GM18498 (cell line): ENCODE measurements around the gene MARCO.
"Not testable (repeated sequence)": the region's sequence is repeated elsewhere in the genome, so short reads cannot be mapped to it uniquely, and the experiment has no call there.

Source experiments
- ATAC-seq: cut with Tn5 transposase; IDR thresholded peaks from one replicate; pipeline ENCODE4 v1.9.1; 2021; ENCODE audit warnings: mild to moderate bottlenecking, moderate library complexity; ENCODE audit not compliant: unreplicated experiment

The MARCO gene

DNA sequence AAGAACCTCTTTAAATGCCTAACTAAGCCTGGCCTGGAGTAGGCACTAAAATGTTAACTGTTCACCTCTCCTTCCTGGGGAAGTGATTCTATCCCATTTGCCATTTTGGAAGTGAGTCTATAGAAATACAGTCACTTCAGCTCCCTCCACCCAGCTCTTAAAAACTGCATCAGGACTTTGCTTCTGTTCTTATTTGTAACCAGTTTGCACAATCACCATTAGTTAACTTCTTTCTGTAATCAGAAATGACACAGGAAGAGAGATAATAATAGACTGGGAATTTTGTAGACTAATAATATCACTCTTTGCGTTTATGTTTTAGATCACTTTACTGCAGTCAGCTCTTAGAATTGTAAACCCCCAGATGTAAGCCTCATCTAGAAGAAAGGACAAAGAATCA, 16.0 kb upstream of the MARCO start:
- ATAC-seq, result no peak

DNA sequence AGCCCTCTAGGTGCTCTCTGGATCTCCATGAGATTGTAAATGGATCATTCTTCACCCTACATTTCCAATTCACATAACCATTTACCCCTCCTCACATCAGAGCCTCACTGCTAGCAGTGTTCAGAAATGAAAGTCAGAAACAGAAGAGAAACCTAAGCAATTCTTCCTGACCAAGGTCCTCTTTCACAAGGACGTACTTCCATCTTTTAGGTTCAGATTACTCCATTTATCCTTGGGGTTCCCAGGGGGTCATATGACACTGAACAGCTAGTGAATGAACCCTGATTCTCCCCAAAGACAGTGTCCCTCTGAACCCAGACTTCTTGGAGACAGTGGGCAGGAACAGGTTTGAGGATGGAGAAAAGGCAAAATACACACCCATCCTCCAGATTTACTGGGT, 12.9 kb upstream of the MARCO start:
- no peak for ATAC-seq

DNA sequence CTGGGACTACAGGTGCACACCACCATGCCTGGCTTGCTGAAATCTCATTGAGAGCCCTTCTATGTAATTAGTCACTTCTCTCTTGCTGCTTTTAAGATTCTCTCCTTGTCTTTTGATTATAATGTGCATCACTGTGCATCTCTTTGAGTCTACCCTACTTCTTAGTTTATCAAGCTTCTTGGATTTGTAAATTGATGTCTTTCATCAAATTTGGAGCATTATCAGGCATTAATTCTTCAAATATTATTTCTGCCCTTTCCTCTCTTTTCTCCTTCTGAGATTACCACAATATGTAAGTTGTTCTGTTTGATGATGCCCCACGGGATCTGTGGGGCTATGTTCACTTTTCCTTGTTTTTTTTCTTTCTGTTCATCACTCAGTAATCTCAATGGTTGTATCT, 9.0 kb upstream of the MARCO start:
- ATAC-seq, result no peak

DNA sequence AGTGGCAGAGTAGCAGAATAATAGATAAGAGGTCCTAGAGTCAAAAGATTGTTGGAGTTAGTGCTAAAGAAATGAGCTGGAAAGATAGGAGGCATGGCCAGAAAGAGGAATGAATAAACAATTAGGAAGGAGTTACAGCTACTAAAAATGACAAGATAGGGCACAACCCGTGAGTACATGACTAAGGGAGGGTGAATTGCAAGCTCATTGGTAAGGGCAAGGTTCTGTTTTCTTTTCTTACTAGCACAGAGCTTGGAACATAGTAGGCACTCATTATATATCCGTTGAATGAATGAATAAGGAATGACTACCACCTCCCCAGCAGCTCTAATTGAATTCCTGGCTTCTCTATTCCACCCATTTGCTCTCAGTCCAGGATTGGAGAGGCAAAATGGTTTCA, 5.7 kb upstream of the MARCO start:
- no peak for ATAC-seq

DNA sequence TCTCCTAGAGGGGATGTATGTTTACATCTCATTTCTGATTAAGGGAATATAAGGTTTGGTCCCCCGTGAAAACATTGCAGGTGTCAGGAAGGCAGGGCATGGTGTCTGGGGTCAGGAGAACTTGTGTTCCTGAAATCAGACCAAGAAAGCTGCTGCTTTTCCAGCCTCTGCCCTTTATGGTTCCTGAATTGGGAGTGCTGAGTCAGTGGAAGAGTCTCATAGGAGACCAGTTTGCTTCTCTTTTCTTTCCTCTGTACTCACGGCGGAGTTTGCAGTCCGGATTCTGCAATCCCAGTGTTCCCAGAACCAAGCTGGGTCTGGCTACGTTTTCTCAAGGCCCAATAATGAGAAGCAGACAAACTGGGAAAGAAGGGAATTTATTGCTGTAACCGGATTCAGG, 5.1 kb upstream of the MARCO start:
- no peak for ATAC-seq

DNA sequence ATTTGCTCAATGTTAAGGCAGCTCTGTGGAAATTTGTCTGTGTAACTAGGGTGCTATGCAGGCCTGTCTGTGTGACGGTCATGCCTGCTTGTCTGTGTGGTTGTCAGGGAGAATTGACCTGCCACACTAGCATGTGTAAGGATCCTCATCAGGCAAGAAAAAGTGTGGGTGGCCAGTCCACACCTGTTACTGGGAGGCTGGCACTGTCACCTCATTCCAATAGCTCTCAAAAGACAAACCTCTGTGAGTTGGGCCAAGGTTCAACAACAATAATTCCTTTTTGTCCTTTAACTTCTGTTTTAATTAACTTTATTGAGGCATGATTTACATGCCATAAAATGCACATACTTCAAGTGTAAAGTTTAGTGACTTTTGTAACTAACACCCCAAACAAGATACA, 4.2 kb upstream of the MARCO start:
- no peak for ATAC-seq

DNA sequence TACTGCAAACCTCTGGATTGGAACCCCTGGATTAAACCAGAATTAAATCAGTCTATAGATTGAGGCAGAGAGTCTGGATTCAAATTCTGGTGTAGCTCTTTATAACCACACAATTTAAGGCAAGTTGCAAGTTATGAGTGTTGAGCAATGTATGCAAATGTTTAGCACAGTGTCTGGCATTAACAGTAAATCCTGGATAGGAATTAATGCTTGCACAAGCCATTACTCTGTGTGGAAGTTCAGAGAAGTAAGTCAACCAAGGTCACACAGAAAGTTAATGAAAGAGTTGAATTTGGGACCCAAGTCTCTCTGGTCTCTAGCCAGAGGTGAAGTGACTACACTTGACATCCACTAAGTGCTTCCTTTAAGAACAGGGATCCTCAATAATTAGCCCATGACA, 2.0 kb upstream of the MARCO start:
- no peak for ATAC-seq

DNA sequence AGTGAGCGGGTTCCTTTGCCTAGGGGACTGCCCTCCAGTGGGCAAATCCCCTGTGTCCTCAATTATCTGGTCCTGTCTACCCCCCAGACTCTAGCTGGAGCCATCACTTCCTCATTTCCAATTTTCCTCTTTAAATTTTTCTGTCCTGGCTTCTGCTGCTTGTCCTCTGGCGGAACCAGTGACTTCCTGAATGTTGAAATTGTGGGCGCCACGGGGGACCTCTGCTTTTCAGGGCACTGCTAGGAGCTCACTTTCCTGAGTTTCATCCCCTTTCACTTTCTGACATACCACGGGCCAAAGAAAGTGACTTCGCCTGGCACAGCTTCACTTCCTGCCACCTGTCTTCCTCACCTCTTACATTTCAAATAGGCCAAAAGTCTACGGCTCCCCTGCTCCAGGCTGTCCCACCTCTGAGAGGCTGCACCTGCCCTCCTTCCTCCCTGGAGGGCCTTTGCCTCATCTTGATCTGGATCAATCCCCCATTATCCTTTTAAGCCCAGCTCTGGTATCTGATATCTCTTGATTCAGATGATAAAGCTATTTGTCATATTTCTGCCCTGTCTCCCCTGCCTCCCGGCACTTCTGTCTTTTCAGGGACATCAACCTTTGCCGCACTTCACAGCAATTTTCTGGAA, 1.4 kb upstream of the MARCO start:
- ATAC-seq, result no peak

DNA sequence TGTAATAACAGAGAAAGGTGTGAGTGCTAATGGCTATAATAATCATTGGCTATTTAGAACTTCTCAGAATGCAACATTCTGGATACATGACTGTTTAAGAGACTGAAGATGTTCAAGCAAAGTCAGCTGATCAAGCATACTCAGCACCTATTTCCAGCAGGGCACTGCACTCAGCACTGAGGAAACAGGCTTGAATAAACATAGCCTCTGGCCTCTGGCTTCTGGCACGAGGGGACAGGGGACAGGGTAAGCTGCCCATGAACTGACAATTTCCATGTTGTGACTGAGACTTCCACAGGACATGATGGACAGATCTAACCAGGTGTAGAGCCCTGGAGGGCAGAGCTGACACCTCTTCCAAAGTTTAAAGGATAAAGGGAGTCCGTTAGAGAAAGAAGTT, 1.3 kb downstream of the MARCO start:
- ATAC-seq, result no peak

DNA sequence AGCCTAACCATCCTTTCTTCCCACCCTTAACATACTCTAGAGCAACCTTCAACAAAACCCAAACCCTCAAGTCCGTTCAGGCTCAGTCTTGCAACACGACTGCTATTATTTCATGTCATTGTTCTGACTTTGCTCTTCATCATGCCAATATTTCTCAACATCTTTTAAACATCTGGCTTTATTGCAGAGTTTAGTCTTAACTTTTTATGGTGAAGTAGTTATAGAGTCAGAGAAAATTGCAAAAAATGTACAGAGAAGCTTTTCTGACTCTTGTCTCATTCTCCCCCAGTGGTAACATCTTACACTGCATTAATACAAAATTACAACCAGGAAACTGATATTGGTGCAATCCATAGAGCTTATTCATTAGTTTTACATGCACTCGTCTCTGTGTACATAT, 3.9 kb downstream of the MARCO start:
- ATAC-seq, result no peak

DNA sequence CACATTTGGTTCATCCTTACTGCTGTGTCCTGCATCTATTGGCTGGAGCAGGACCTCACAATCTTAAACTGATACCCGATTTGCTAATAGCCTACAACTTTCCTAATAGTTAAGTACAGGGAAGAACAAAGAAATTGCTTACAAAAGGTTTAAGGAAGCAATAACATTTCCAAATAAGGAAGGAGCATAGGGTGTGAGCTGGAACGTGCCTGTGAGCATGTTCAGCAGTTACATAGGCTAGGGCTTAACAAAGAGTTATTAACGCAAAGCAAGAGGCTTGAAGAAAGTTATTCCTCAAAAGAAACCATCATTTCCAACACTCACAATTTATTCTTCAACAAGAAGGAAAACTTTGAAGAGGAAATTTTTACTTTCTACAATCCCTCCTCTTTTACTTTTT, 6.3 kb downstream of the MARCO start:
- not testable (repeated sequence) for ATAC-seq

DNA sequence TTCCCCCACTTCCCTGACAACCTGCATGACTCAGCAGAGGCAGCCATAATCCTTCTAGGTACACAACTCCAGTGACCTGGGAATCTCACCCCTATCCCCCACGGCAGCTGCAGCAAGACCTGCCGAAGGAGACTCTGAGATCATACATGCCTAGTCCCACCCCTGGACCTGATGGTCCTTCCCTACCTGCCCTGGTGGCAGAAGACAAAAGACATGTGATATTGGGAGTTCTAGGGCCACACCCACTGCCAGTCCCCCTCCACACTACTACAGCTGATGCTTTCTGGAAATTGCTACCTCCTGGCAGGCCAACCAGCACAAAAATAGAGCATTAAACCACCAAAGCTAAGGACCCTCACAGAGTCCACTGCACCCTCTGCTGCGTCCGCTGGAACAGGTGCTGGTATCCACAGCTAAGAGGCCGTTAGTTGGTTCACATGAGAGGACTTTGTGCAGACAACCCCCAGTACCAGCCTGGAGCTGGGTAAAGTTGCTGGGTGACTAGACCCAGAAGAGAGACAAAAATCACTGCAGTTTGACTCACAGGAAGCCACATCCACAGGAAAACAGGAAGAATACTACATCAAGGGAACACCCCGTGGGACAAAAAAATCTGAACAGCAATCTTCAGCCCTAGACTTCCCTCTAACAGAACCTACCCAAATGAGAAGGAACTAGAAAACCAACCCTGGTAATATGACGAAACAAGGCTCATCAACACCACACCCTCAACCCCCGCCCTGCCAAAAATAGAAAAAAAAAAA, 12.5 kb downstream of the MARCO start:
- ATAC-seq, result no peak

DNA sequence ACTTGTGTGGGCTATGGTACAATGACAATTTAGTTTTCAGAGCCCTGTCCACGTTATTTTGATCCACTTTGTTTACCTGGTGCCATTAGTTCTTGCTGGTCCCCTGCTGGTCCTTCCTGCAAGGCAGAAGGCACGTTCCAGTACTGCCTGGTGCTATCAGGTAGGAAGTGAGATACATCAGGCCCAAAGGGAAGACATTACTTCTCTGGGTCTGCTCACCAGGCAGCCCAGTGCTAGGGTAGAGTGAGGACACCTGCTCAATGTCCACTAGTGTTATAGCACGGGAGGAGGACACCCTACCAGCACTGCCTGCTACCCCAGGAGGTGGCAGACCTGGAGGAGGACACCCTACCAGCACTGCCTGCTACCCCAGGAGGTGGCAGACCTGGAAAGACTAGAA, 23.7 kb downstream of the MARCO start:
- ATAC-seq, result no peak

DNA sequence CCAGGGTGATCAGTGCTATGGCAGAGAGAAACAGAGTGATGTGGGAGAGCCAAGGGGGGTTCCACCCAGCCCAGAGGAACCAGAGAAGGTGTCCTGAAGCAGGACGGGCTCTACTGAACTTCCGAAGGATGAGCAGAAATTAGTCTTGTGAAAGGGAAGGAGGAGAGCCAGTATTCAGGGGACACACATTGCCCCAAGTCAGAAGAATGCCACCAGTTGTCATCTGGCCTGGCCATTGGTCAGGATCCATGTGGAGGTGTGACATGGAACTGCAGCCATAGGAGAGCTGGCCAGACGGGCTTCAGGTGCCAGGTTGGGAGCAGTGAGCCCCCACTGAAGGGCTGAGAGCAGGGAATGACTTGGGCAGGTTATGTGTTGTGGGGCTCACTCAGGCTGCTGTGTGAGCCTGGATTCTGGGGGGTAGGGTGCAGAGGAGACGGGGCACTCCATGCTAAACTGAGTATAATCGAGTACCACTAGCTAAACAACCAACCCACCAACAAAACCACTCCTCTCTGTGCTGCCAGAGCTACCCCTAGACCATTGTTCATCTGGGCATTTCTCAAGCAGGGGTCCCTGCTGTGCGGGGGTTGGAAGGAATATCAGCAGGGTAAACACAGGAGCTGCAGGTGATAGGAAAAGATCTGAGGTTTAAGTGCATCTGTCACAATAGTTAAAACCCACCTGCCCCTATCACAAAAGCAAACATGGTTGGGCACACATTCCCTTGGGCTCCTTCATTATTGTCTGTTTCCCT, 25.3 kb downstream of the MARCO start:
- ATAC-seq, result no peak

DNA sequence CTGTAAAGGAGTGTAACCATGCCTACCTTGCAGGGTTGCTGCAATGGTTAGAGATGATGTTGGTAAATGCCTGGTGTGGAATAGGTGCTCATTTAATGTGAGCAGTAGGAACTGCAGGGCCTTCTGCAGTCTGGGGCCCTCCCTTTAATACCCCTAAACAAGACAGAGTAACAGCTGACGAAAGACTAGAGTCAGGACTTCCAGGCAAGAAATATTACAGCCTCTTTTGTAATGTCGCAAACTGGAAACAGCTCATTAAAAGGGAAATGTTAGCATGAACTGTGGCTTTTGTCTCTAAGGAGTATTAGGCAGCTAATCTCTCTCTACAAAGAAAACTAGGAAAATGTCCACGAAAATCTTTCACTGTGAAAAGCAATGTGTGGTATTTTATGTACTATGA, 26.0 kb downstream of the MARCO start:
- no peak for ATAC-seq

DNA sequence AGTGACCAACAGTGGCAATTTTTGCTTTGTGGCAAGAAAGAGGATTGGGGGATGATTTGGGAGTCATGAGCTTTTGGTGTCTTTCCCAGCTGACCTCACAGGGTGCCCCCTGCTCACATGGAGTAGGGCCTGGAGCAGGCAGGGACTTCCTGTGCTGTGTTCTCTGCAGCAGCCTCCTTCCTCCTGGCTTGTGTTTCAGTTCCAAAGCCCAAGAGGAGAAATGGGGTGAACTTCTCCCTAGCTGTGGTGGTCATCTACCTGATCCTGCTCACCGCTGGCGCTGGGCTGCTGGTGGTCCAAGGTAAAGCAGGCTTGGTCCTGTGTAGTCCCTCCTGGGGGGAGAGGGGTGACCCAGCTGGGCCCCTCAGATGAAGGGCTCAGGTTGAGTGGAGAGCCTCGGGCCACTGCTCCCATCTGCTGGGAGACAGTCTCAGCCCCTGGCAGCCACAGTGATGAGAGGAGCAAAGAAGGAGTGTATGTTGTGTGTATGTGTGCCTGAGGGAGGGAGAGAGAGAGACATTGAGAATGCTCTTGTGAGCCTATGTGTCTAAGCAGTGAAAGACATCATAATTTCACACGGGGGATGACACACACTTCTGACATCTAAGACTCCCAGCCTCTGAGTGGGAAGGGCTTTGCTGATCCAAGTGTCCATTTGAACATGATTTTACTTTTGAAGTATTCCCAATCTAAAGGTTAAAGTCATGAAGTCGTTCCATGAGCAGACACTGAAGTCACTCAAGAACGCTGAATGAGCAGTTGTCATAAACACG, 27.2 kb downstream of the MARCO start:
- ATAC-seq, result no peak

DNA sequence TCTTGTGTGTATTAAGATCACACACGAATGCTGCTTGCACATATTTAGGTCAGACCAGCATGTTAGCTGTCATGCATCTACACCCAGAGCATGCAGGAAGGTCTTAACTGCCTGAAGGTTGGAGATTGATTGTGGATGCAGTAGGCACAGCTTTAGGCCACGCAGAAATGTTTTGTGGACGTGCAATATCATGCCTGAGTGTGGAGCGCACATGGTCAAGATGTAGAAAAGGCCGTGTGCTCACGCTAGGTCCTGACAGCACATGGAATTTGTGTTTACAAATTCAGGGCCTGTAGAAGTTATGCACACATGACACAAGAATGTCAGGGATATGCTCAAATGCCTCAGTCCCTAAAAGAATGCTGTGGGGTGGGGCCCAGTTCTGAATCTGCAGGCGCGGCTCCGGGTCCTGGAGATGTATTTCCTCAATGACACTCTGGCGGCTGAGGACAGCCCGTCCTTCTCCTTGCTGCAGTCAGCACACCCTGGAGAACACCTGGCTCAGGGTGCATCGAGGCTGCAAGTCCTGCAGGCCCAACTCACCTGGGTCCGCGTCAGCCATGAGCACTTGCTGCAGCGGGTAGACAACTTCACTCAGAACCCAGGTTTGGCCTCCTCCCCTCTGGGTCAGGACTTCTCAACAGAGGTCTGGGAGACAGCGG, 27.9 kb downstream of the MARCO start:
- no peak for ATAC-seq

DNA sequence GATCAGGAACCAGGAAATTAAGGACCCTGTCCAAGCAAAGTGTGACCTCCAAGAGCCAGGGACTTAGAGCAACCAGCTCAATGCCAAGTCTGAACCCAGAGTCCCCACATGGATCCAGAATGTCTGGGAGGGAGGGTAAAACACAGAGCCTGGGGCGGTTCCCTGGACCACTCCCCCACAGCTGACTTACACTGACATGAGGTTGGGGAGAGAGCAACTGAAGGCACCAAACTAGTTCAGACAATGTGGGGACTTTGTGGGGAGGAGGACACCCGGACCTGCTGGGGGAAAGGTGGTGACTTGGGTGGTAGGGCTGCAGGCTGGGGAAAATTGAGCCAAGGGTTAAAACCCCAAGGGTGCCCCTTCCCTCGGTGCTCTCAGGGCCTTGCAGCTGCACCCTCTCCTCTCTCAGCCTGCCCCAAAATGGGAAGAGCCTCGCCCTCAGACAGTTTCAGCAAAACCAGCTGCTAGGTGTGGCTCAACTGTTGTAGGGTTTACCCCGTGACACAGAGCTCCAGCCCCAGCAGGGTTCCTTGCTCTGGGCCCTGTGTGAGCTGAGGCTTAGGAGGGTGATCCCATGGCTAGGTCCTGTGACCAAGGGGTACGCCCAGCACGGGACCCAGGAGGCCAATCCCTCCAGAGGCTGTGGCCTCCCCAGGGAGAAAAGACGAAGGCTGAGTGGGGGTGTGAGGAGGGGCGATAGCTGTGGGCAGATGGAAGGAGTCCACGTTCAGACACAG, 28.6 kb downstream of the MARCO start:
- ATAC-seq, result no peak

DNA sequence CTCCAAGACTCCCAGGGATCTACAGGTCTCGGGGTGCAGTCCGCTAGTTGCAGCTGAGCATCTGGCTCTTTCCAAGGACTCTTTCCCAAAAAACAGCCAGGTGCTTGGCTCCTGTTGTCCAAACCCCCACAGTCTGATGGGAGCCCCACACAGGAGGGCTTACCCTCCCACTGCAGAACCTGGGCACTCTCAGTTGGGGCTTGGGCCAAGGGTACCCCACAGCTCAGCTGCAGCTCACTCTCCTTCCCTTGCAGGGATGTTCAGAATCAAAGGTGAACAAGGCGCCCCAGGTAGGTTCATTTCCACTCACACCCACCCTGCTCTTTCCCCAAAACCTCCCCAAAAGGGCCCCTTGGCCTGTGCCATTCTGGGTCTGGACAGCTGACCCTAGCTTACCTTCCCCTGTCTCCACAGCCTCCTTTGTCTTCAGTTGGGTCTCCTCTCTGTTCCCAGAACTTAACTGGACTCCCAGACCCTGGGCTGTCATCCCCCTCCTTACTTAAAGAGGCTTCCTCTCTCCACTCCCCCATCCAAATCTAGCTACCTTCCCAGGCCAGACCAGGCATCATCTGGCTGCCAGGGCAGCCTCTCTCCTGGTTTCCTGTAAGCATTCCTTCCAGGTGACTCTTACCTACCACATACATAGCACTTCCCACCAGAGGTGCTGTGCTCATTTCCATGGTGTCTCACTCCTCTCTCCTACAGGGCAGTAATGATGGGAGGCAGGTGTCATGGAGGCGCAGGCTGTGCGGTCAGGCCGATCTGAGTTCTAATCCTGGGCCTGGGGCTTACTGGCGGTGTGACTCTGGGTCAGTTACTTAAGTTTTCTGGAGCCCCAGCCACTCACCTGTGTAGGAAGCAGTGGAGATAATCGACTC, 29.5 kb downstream of the MARCO start:
- ATAC-seq, result no peak
